Cardiac fibroblast (primary cell): Measurements from ENCODE around the gene SMAD3.
A peak's percentile ranks its signal among the peaks of the same experiment; 100 is the strongest.

Experiments
- DNase-seq, 2 donors: peaks; one replicate each; pipeline versions ENCODE4 v3.0.0 to v3.0.0-alpha.2; 2010; ENCODE audit warnings: low read depth in 2 of 2
- H3K4me3 ChIP-seq, 2 donors: replicated peaks in 1 of 2; 1 replicate in 1 of 2; 2 replicates in 1 of 2; pipeline ENCODE4 v1.5.1; 2011; ENCODE audit warnings: low read depth in 2 of 2, low read length in 2 of 2, mild to moderate bottlenecking in 2 of 2, moderate library complexity in 1 of 2
- TF ChIP-seq, protein P1 (sequence below): IDR thresholded peaks from one replicate; pipeline ENCODE4 v1.5.1; 2011; ENCODE audit warnings: low read depth, mild to moderate bottlenecking, low read length, inconsistent platforms

Gene SMAD3

GRCh38 chr15:67193223-67193990, 128.0 kb downstream of the SMAD3 start:
- no peak overlapping the region for H3K4me3 ChIP-seq
- DNase-seq = no peak
- TF ChIP-seq, protein P1, sequence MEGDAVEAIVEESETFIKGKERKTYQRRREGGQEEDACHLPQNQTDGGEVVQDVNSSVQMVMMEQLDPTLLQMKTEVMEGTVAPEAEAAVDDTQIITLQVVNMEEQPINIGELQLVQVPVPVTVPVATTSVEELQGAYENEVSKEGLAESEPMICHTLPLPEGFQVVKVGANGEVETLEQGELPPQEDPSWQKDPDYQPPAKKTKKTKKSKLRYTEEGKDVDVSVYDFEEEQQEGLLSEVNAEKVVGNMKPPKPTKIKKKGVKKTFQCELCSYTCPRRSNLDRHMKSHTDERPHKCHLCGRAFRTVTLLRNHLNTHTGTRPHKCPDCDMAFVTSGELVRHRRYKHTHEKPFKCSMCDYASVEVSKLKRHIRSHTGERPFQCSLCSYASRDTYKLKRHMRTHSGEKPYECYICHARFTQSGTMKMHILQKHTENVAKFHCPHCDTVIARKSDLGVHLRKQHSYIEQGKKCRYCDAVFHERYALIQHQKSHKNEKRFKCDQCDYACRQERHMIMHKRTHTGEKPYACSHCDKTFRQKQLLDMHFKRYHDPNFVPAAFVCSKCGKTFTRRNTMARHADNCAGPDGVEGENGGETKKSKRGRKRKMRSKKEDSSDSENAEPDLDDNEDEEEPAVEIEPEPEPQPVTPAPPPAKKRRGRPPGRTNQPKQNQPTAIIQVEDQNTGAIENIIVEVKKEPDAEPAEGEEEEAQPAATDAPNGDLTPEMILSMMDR = no peak

DNA sequence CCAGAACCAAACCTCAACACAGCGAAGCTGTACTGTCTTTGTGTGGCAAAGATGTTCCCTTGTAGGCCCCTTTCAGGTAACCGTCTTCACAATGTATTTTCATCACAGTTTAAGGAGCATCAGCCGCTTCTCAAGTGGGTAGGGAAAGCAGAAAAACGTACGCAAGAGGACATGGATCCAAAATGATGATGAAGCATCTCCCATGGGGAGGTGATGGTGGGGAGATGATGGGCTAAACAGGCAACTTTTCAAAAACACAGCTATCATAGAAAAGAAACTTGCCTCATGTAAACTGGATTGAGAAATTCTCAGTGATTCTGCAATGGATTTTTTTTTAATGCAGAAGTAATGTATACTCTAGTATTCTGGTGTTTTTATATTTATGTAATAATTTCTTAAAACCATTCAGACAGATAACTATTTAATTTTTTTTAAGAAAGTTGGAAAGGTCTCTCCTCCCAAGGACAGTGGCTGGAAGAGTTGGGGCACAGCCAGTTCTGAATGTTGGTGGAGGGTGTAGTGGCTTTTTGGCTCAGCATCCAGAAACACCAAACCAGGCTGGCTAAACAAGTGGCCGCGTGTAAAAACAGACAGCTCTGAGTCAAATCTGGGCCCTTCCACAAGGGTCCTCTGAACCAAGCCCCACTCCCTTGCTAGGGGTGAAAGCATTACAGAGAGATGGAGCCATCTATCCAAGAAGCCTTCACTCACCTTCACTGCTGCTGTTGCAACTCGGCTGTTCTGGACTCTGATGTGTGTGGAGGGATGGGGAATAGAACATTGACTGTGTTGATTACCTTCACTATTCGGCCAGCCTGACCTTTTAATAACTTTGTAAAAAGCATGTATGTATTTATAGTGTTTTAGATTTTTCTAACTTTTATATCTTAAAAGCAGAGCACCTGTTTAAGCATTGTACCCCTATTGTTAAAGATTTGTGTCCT, 129.0 kb downstream of the SMAD3 start:
- DNase-seq = peak in 1 of 2 donors; percentile 66

GRCh38 chr15:67195305-67195704, 129.9 kb downstream of the SMAD3 start:
- TF ChIP-seq, protein P1 = no peak
- no peak for DNase-seq
- H3K4me3 ChIP-seq = no peak overlapping the region

More for the DNA sequence above, 129.0 kb downstream of the SMAD3 start:
- TF ChIP-seq, protein P1 = no peak
- no peak overlapping the region for H3K4me3 ChIP-seq

GRCh38 chr15:67196222-67196621, 130.8 kb downstream of the SMAD3 start:
- no peak for DNase-seq
- TF ChIP-seq, protein P1 = no peak
- H3K4me3 ChIP-seq = no peak overlapping the region

- H3K4me3 ChIP-seq = no peak overlapping the region
- TF ChIP-seq, protein P1 = no peak
- peak; percentile 63 to 80 for DNase-seq
Measured at GRCh38 chr15:67196672-67197363, 131.4 kb downstream of the SMAD3 start.

DNA sequence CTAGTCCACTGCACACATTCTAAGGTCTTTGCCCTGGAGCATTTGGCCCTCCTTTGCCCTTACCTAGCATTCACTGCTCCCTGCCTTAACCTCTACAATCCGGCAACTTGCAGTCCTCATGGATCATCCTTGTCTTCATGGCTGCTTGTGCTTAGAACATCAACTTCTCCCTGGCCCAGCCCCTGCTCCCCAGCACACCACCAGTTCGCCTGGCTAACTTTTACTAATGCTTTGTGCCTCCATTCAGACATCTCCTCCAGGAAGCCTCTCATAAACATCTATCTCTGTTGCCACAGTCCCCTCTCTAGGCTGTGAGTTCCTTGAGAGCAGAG, 131.9 kb downstream of the SMAD3 start:
- TF ChIP-seq, protein P1 = no peak
- DNase-seq = no peak
- H3K4me3 ChIP-seq = no peak overlapping the region
